Cerebellar cortex (tissue), 1 donor: ENCODE data around the gene HOXC6.

ENCODE experiments used
- DNase-seq: peaks from one replicate; pipeline ENCODE4 v3.0.0-alpha.2; 2015; ENCODE audit warnings: low spot score

The HOXC6 gene

DNA sequence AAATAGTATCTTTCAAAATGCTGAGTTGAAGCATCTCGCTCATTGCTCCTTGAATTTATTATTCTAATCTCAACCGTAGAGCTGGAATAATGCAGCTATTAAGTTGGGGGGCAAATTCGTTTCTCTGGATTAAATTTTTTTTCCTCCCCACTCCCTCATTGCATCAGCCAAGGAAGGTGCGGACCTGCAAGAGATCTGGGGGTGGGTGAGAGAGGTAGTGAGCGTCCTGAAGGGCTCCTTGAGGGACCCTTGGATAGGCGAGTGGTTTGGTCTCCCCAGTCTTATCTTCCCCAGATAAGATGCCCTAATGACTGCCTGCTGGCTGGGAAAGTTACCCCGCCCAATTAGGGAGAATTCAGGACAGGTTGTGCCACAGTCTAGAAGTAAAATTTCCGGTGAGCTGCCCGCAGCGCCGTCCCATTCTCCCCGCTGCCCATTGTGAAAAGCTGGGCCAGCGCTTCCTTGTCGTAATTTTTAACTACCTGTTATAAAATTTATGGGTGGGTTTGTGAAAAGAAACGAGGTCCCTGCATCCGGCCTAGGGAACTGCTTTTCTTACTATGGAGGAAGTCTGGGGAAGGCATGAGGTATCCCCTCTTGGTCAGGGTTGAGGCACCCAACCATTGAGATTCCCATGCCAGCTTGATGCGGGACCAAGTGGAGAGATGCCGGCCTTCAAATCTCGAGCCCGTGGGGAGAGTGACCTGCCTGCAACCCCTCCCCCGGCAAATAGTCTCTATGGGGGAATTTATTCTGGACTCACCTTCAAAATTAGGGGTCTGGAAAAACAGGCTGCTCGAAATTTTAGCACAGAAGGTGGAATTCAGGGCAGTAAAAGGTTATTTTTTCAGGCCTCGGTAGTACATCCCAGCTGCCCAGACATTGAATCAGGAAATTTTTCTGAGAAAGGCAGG, 13.0 kb upstream of the HOXC6 start:
- DNase-seq, result no peak

GRCh38 chr12:54016051-54016450, 12.2 kb upstream of the HOXC6 start:
- no peak for DNase-seq

DNA sequence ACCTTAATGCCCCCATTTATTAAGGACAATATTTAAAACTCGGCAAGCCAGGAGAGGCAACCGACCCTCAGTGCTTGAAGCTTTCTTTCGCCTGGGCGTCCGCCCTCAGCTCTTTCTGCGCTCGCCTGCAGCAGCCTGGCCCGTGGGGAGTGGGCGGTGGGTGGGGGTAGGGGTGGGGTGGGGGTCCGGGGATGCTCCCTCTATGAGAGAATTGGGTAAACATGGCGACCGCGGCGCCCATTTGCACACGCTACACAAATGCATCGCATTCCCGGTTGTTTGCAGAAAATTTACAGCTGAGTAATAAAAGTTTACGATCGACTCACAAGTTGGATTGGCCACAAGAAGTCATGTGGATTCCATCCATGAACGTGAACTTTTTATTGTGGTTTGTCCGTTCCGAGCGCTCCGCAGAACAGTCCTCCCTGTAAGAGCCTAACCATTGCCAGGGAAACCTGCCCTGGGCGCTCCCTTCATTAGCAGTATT, 11.7 kb upstream of the HOXC6 start:
- DNase-seq, result peak; percentile 81

GRCh38 chr12:54017027-54017788, 11.0 kb upstream of the HOXC6 start:
- peak; percentile 77 for DNase-seq

- peak; percentile 88 for DNase-seq
Observed at GRCh38 chr12:54017878-54018467, 10.3 kb upstream of the HOXC6 start.

- no peak for DNase-seq
Observed at GRCh38 chr12:54018468-54018984, 9.7 kb upstream of the HOXC6 start.

DNA sequence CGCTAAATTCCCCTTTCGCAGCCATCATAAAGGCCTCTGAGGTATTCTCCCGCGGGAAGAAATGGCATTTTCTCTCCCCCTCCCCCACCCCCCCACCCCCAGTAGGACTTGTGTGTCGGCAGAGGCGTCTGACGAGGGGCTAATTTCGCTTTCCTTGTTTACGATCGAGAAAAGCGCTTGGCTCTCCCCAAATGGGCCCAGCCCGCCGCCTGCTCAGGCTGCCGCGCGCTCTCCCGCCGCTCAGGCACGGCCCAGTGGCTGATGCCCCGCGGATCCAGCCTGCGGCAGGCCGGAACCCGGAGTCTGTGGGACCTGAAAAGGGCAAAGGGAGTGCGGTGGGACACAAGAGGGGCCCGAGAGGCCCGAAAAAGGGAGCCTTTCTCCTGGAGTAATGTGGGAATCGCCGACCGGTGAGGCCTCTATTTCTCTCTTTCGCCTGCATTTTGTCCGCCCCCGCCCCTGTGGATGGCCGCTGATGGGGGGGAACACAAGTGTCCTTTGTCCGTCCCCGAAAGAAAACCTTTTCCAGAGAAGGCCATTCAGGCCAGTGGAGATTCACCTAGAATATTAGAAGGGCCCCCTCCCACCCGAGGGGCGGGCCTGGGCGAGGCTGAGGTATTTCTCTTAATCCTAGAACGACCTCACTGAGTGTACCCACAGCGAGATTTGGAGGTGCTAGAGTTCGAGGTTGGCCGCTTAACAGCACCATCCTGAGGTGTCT, 9.0 kb upstream of the HOXC6 start:
- DNase-seq, result no peak

- DNase-seq, result no peak
Observed at GRCh38 chr12:54019924-54020590, 8.2 kb upstream of the HOXC6 start.

- no peak for DNase-seq
Observed at GRCh38 chr12:54020591-54021405, 7.4 kb upstream of the HOXC6 start.

DNA sequence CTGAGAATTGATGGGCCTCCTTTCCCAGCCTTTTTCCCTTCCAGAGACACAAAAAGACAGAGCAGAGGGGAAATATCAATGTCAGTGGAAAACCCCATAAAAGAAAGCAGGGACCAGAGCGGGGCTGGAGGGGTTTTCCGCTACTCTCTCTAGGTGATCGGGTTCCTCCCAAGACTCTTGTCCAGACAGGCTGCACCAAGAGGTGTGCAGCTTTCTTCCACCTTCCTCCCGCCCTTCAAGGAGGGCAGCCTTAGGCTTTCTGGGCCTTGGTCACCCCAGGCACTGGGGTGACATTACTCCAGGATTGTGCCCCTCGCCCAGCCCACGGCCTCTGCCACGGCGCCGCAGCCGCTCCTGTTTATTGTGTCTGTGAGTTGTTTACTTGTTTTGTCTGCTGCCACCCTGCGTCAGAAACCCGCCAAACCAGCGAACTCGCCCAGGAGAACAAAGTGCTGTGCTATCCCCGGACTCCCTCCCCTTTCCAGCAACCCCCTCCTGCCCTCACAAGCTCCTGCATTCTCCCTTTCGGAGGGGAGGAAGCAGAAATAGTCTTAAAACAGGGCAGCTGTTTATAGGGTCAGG, 6.7 kb upstream of the HOXC6 start:
- no peak for DNase-seq

DNA sequence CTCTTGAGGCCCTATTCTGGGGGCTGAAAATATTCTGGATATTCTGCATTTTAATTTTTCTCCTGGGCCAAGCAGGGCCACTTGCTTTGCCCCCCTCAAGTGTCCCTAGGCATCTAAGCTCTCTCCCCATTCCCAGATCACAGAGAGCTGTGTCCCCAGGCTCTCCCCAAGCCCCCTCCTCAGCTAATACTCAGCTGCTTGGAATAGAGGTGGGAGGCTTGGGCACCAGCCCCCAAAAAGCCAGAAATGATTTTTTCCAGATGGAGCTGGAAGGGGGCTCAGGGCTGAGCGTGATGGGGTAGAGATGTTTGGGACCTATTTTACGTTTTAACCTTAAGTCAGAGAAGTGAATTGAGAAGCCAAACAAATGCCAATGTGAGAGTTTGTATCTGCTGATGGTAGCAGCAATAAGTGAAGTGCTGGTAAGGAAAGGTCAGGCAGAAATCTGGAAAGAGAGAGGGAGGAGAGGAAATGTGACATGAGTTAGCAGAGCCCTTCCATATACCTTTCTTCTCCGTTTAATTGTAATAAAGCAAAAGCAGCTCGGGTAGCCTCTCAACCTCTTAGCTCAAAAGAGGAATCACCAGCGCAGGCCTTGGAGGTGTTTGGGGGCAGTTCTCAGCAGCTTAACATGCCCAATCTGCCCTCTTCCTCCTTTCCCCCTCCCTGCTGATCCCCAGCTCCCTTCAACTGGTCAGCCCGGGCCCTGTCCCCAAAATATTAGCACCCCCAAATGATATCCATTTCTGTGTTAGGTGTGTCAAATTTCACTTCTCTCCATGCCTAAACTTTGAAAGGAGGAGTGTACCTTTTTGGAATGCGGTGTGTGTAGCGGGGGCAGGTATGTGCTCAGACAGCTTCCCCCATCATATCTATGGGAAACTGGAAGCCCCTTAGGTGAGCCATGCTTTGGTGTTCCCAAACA, 5.0 kb upstream of the HOXC6 start:
- DNase-seq, result no peak

DNA sequence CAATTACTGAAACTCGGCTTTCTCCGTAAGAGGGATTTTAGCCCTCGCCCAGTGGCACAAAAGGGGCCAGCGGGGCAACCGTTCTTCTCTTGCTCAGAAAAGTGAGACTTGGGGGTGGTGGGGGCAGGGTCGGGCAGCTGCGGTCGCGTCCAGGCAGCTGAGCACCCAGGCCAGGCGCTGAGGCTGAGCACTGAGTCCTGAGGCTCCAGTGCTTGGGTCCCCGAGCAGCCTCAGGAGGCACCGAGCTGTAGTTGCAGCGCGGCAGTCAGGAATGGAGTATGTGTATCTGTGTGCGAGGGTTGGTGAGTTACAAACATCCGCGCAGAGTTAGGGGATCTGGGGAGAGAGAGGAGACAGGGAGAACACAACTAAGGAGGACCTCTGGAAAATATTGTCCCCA, 4.1 kb upstream of the HOXC6 start:
- no peak for DNase-seq

- DNase-seq, result no peak
Observed at GRCh38 chr12:54024581-54025305, 3.5 kb upstream of the HOXC6 start.

- no peak for DNase-seq
Observed at GRCh38 chr12:54025499-54026405, 2.5 kb upstream of the HOXC6 start.

GRCh38 chr12:54026640-54027441, 1.4 kb upstream of the HOXC6 start:
- no peak for DNase-seq

DNA sequence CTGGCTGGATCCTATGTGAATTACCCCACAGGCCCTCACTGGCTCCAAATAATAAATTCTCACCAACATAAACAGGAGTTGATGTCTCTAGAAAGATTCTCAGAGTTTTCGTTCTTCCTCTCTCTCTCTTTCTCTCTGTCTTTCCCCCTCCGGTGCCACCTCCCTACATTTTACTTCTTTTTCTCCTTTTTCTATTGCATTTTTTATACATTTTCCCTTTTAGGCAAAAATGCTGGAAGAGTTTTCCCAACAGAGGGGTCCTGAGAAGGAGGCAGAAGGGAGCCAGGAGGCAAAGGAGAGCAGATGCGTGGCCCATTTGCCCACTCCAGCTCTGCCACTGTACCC, 826 bp upstream of the HOXC6 start:
- DNase-seq, result no peak
